ELF-1 (cell line): ENCODE data around the gene COPG1.

Experiments used
- DNase-seq: peaks from one replicate; pipeline ENCODE4 v3.0.0-alpha.2; 2016; ENCODE audit warnings: low read depth, low spot score

Gene COPG1

GRCh38 chr3:129313665-129314385 is 64.4 kb downstream of the COPG1 start:
- DNase-seq: peak; percentile 64

GRCh38 chr3:129314386-129315222 is 65.2 kb downstream of the COPG1 start:
- DNase-seq: peak; percentile 97

GRCh38 chr3:129315223-129315997 is 66.0 kb downstream of the COPG1 start:
- DNase-seq: peak; percentile 49

- no peak for DNase-seq
These were observed 66.5 kb downstream of the COPG1 start for GRCh38 chr3:129315998-129316247.

- peak; percentile 87 for DNase-seq
These were observed 67.0 kb downstream of the COPG1 start for GRCh38 chr3:129316248-129317013.

GRCh38 chr3:129317014-129317771 is 67.8 kb downstream of the COPG1 start:
- no peak for DNase-seq

- no peak for DNase-seq
These were observed 68.4 kb downstream of the COPG1 start for GRCh38 chr3:129317848-129318247.

- DNase-seq: no peak
These were observed 69.5 kb downstream of the COPG1 start for GRCh38 chr3:129318921-129319320.

GRCh38 chr3:129320261-129320660 is 70.9 kb downstream of the COPG1 start:
- DNase-seq: no peak

- DNase-seq: no peak
These were observed 71.5 kb downstream of the COPG1 start for GRCh38 chr3:129320825-129321487.

- DNase-seq: no peak
These were observed 72.5 kb downstream of the COPG1 start for GRCh38 chr3:129321887-129322286.

- DNase-seq: no peak
These were observed 74.4 kb downstream of the COPG1 start for GRCh38 chr3:129323651-129324294.

- no peak for DNase-seq
These were observed 75.4 kb downstream of the COPG1 start for GRCh38 chr3:129324855-129325254.

GRCh38 chr3:129325383-129325782 is 76.0 kb downstream of the COPG1 start:
- no peak for DNase-seq

- no peak for DNase-seq
These were observed 76.7 kb downstream of the COPG1 start for GRCh38 chr3:129326138-129326537.

- DNase-seq: no peak
These were observed 77.2 kb downstream of the COPG1 start for GRCh38 chr3:129326595-129326994.
